ENCODE results near the gene RAPGEF1.

- TF ChIP-seq CTCF (IDR thresholded peaks at IDR 0.05): no peak
- no peak for TF ChIP-seq POLR2A (IDR thresholded peaks at IDR 0.05)
- TF ChIP-seq EP300 (IDR thresholded peaks at IDR 0.05): no peak
Measured at GRCh38 chr9:131530546-131530919, 209.3 kb downstream of the RAPGEF1 start.

Data from tibial nerve (tissue), 4 donors.